HEK293T (cell line): ENCODE data around the gene OAS2.

Source experiments
- CTCF ChIA-PET: fragments of 350-600 bp; formaldehyde crosslinking; extraction: SDS; loops from one replicate; lab custom pipeline; 2021; ENCODE audit warnings: antibody characterized with exemption, inconsistent platforms; lab: Yijun Ruan, JAX
- POLR2A ChIA-PET: fragments of 350-600 bp; formaldehyde crosslinking; extraction: SDS; loops from one replicate; lab custom pipeline; 2020; ENCODE audit warnings: antibody characterized with exemption, inconsistent platforms; lab: Yijun Ruan, JAX
- DNase-seq: peaks from one replicate; pipeline ENCODE4 v3.0.0; 2012; ENCODE audit warnings: mixed read lengths; ENCODE audit errors: extremely low spot score
- ARNT ChIP-seq: fragments of 450-650 bp; IDR thresholded peaks from 2 replicates; pipeline ENCODE4 v1.6.1; 2017; ENCODE audit warnings: mild to moderate bottlenecking
- BHLHE40 ChIP-seq: fragments of 450-650 bp; IDR thresholded peaks from 2 replicates; pipeline ENCODE4 v1.6.1; 2016; ENCODE audit warnings: mild to moderate bottlenecking, moderate library complexity, borderline replicate concordance
- CTBP1 ChIP-seq: fragments of 450-650 bp; IDR thresholded peaks from 2 replicates; pipeline ENCODE4 v1.6.1; 2016; ENCODE audit warnings: borderline replicate concordance
- ELF4 ChIP-seq: fragments of 450-650 bp; IDR thresholded peaks from 2 replicates; pipeline ENCODE4 v1.6.1; 2017; ENCODE audit warnings: antibody characterized with exemption
- FOXA1 ChIP-seq: fragments of 450-650 bp; IDR thresholded peaks from 2 replicates; pipeline ENCODE4 v1.6.1; 2016; ENCODE audit warnings: mild to moderate bottlenecking
- FOXK2 ChIP-seq: fragments of 450-650 bp; IDR thresholded peaks from 2 replicates; pipeline ENCODE4 v1.6.1; 2016; ENCODE audit warnings: mild to moderate bottlenecking
- FOXM1 ChIP-seq: fragments of 450-650 bp; IDR thresholded peaks from 2 replicates; pipeline ENCODE4 v1.6.1; 2017; ENCODE audit warnings: mild to moderate bottlenecking, borderline replicate concordance
- HDGF ChIP-seq: fragments of 450-650 bp; IDR thresholded peaks from 2 replicates; pipeline ENCODE4 v1.6.1; 2017; ENCODE audit warnings: antibody characterized with exemption, borderline replicate concordance
- L3MBTL2 ChIP-seq: fragments of 450-650 bp; conservative IDR thresholded peaks from 2 replicates; pipeline ENCODE4 v1.6.1; 2016; ENCODE audit warnings: mild to moderate bottlenecking
- LEF1 ChIP-seq: fragments of 450-650 bp; IDR thresholded peaks from 2 replicates; pipeline ENCODE4 v1.6.1; 2017; ENCODE audit warnings: mild to moderate bottlenecking, borderline replicate concordance
- NFRKB ChIP-seq: fragments of 450-650 bp; IDR thresholded peaks from 2 replicates; pipeline ENCODE4 v1.6.1; 2016; ENCODE audit warnings: mild to moderate bottlenecking, moderate library complexity
- PKNOX1 ChIP-seq: fragments of 450-650 bp; IDR thresholded peaks from 2 replicates; pipeline ENCODE4 v1.6.1; 2016
- SP1 ChIP-seq: fragments of 450-650 bp; IDR thresholded peaks from 2 replicates; pipeline ENCODE4 v1.6.1; 2017
- SUZ12 ChIP-seq: fragments of 450-650 bp; IDR thresholded peaks from 2 replicates; pipeline ENCODE4 v1.6.1; 2016; ENCODE audit warnings: mild to moderate bottlenecking
- TARDBP ChIP-seq: fragments of 450-650 bp; IDR thresholded peaks from 2 replicates; pipeline ENCODE4 v1.6.1; 2016
- ZNF384 ChIP-seq: fragments of 450-650 bp; IDR thresholded peaks from 2 replicates; pipeline ENCODE4 v1.6.1; 2016

The OAS2 gene

DNA sequence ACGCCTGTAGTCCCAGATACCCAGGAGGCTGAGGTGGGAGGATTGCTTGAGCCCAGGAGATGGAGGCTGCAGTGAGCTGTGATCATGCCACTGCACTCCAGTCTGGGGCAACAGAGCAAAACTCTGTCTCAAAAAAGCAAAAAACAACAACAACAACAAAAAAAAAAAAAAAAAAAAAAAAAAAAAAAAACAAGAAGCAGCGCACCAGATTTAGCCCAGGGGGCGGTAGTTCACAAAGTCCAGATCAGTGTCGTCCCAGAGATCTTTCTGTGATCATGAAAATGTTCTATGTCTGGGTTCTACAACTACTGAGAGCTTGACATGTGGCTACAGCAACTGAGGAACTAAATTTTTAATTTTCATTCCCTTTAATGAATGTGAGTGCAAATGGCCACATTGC lies 27.4 kb downstream of the OAS2 start:
- no peak for DNase-seq
- peak; percentile 92 for TF ChIP-seq ZNF384
- TF ChIP-seq PKNOX1: no peak
- ChIA-PET CTCF (interaction anchor here (0.6 to 2.2 kb wide), 4 partner anchors 12 to 477 kb away, joined by 3 to 11 read pairs (median 6); no protein-coding TSS in a partner anchor), POLR2A (no interaction called here)

DNA sequence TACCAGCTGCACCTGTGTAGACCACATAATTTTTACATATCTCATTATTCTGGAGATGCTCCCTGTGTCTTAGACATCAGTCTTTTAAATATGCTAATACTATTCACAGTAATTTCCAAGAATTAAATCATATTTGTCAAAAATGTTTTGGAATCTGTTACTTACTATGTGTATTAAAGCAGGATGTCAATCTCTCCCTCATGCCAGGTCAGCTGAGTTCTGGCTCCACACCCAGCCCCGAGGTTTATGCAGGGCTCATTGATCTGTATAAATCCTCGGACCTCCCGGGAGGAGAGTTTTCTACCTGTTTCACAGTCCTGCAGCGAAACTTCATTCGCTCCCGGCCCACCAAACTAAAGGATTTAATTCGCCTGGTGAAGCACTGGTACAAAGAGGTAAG lies 27.9 kb downstream of the OAS2 start:
- CTCF ChIA-PET: interaction anchor here (0.6 to 2.2 kb wide), 4 partner anchors 13 to 477 kb away, joined by 3 to 11 read pairs (median 6); no protein-coding TSS in a partner anchor
- no peak for DNase-seq
- TF ChIP-seq FOXA1 (no peak), PKNOX1 (no peak), ARNT (no peak), BHLHE40 (no peak), TARDBP (no peak), NFRKB (no peak), FOXK2 (no peak), SUZ12 (no peak), CTBP1 (no peak), HDGF (no peak), ZNF384 (no peak), FOXM1 (no peak), L3MBTL2 (no peak), LEF1 (no peak)
- POLR2A ChIA-PET: no interaction called here

DNA sequence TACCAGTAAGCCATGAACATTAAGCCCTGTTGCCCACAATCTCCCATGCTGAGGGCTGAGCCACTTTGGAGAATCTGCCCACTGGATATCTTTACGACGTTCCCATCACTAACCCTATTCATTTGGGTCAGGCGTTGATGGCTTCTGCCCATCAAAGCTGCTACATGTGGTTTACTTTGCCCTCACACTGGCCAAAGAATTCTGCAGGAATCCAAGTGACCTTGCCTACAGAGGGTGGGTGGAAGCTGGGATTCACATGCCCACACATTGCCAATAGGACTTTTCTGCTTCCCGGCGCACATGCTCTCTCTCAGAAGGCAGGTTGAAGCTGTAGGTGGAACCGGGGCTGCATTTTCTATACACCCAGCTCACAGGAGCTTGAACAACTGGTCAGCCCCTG lies 28.3 kb downstream of the OAS2 start:
- DNase-seq: no peak
- TF ChIP-seq L3MBTL2 (no peak), CTBP1 (no peak), SP1 (no peak), FOXK2 (no peak), TARDBP (no peak), FOXM1 (no peak), BHLHE40 (no peak), SUZ12 (no peak), PKNOX1 (no peak), HDGF (no peak), FOXA1 (no peak), ARNT (no peak), LEF1 (no peak), ZNF384 (no peak), ELF4 (no peak)
- ChIA-PET POLR2A (no interaction called here), CTCF (interaction anchor here (0.8 to 2.2 kb wide), 2 partner anchors 13 to 42 kb away, joined by 3 to 11 read pairs; no protein-coding TSS in a partner anchor)

DNA sequence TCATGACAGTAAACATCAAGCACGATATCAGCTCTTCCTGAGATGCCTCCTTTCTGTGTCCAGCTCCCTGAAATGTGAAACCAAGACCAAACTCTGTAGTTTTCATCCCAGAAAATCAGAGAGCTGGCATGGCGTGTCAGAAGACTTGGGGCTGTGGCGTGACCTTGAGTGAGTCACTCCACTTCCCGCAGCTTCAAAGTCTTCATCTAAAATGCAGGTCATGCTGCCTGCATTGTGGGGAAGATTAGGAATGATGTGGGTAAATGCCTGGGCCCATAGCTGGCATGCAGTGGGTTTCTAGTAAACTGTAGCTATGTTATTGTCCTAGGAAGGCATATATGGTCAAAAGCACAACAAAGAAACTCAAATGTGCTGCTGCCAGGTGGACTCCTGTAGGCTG lies 28.8 kb downstream of the OAS2 start:
- TF ChIP-seq SUZ12 (no peak), TARDBP (no peak), FOXA1 (no peak), ARNT (no peak), BHLHE40 (no peak), ZNF384 (no peak), FOXK2 (no peak), CTBP1 (no peak), SP1 (no peak), HDGF (no peak), ELF4 (no peak), PKNOX1 (no peak), FOXM1 (no peak), NFRKB (no peak), L3MBTL2 (no peak), LEF1 (no peak)
- CTCF ChIA-PET: interaction anchor here (0.8 to 2.2 kb wide), 3 partner anchors 14 to 91 kb away, joined by 3 to 11 read pairs (median 3); no protein-coding TSS in a partner anchor
- DNase-seq: no peak

DNA sequence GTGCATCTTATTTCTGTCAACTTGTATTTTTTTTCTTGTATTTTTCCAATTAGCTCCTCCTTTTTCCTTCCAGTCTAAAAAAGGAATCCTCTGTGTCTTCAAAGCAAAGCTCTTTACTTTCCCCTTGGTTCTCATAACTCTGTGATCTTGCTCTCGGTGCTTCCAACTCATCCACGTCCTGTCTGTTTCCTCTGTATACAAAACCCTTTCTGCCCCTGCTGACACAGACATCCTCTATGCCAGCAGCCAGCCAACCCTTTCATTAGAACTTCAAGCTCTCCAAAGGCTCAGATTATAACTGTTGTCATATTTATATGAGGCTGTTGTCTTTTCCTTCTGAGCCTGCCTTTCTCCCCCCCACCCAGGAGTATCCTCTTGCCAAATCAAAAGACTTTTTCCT lies 32.4 kb downstream of the OAS2 start:
- ChIA-PET POLR2A (no interaction called here), CTCF (interaction anchor here (0.5 kb wide), 1 partner anchor 38 kb away, joined by 3 read pairs; no protein-coding TSS in a partner anchor)
- TF ChIP-seq SP1 (no peak), FOXA1 (no peak), CTBP1 (no peak), NFRKB (no peak), LEF1 (no peak), HDGF (no peak), ZNF384 (no peak), L3MBTL2 (no peak), TARDBP (no peak), FOXM1 (no peak), SUZ12 (no peak), FOXK2 (no peak)
- no peak for DNase-seq

More for the DNA sequence above, 28.8 kb downstream of the OAS2 start:
- POLR2A ChIA-PET: no interaction called here

DNA sequence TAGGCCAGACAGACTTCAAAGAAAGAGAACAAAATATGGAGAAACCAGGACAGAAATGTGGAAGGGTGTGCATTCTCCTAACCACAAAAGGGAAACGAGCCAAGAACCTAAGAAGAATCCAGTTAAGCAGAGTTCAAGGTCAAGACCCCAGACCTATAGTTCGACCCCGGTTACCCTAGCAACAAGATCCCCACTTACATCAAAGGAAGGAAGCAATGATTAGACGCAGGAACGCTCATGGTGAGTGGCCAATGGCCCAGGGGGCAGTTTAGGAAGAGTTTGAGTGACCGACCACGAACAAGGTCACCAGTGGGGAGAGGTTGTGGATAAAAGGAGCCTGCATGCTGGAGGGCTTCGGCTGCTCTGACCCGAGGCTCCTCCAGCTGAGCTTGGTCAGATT lies 36.2 kb downstream of the OAS2 start:
- TF ChIP-seq LEF1 (no peak), ARNT (no peak), PKNOX1 (no peak), CTBP1 (no peak), FOXM1 (no peak), BHLHE40 (no peak), HDGF (no peak), TARDBP (no peak), FOXA1 (no peak), FOXK2 (no peak), SP1 (no peak), NFRKB (no peak), ELF4 (no peak), ZNF384 (no peak)
- ChIA-PET CTCF (no interaction called here), POLR2A (no interaction called here)
- DNase-seq: no peak
